Vagina (tissue), 2 donors: Measurements from ENCODE around the gene GFPT1.

Source experiments
- CTCF ChIP-seq, 3 experiments: fragments of 450-650 bp in 2 of 3; fragments of 200-600 bp in 1 of 3; sonication (generic) in 1 of 3; IDR thresholded peaks; one replicate each; pipeline ENCODE4 v1.5.1; 2017 to 2019; ENCODE audit warnings: antibody characterized with exemption in 3 of 3, mild to moderate bottlenecking in 2 of 3, moderate library complexity in 2 of 3
- POLR2AphosphoS5 ChIP-seq, 2 donors: sonication (generic); formaldehyde crosslinking; IDR thresholded peaks; one replicate each; pipeline ENCODE4 v1.9.0; 2017; ENCODE audit warnings: antibody characterized with exemption in 2 of 2, mild to moderate bottlenecking in 2 of 2, low read depth in 1 of 2; ENCODE audit not compliant: insufficient read depth in 1 of 2

GRCh38 chr2:69305712-69306392 is 81.2 kb downstream of the GFPT1 start:
- no peak for TF ChIP-seq CTCF (IDR thresholded peaks at IDR 0.05)
- TF ChIP-seq POLR2AphosphoS5 (IDR thresholded peaks at IDR 0.05; ENCODE audit: insufficient read depth in 1 of 2, low read depth in 1 of 2) = no peak
